CD4-positive, alpha-beta T cell treated with Interleukin-15 for 1 hour (primary cell): ENCODE data around the gene LSM8.
"Not testable (repeated sequence)": the region's sequence is repeated elsewhere in the genome, so short reads cannot be mapped to it uniquely, and the experiment has no call there.

Experiments
- DNase-seq: peaks from one replicate; pipeline ENCODE4 v3.0.0-alpha.2; 2020

LSM8 gene

GRCh38 chr7:118214051-118214832, 30.3 kb downstream of the LSM8 start:
- peak; percentile 82 for DNase-seq

GRCh38 chr7:118214833-118215182, 30.8 kb downstream of the LSM8 start:
- no peak for DNase-seq

- DNase-seq, result no peak
These were observed 33.3 kb downstream of the LSM8 start for GRCh38 chr7:118217210-118217619.

- no peak for DNase-seq
These were observed 34.6 kb downstream of the LSM8 start for GRCh38 chr7:118218413-118219156.

- no peak for DNase-seq
These were observed 35.2 kb downstream of the LSM8 start for GRCh38 chr7:118219157-118219512.

GRCh38 chr7:118220583-118220982, 36.6 kb downstream of the LSM8 start:
- DNase-seq, result no peak

GRCh38 chr7:118222591-118222990, 38.6 kb downstream of the LSM8 start:
- no peak for DNase-seq

- DNase-seq, result no peak
These were observed 40.6 kb downstream of the LSM8 start, which contains the start of gene ANKRD7 for GRCh38 chr7:118224521-118224920. ANKRD7 (plus strand) TSS chr7:118224704; CDS start chr7:118224831, 127 bp downstream.

- DNase-seq, result no peak
These were observed 48.9 kb downstream of the LSM8 start for GRCh38 chr7:118232837-118233236.

- DNase-seq, result no peak
These were observed 49.8 kb downstream of the LSM8 start for GRCh38 chr7:118233799-118234198.

GRCh38 chr7:118239014-118239413, 55.0 kb downstream of the LSM8 start:
- DNase-seq, result no peak

GRCh38 chr7:118240320-118240719, 56.4 kb downstream of the LSM8 start:
- not testable (repeated sequence) for DNase-seq
